PC-3 (cell line): Measurements from ENCODE around the gene DENND1B. TPM values are rescaled to one million over a fixed set of nuclear protein-coding genes. Genes with fewer than 3 reads are reported as not detected.

ENCODE experiments used
- ATAC-seq: fragments of 200-7000 bp; cut with Tn5 transposase; 2 replicates; pipeline ENCODE4 v1.9.1; 2020; ENCODE audit warnings: mild to moderate bottlenecking, moderate library complexity
- BruUV-seq: library from RNA; stranded (reverse); fragments of 400-500 nt; replicated peaks from 2 replicates; lab custom pipeline; 2021; lab: Mats Ljungman, UMichigan
- CTCF ChIA-PET: fragments of 300-600 bp; sonication (Branson Sonifier 250); formaldehyde crosslinking; loops from one replicate; lab custom pipeline; 2022; ENCODE audit warnings: antibody characterized with exemption; lab: Charles Lee
- POLR2A ChIA-PET: fragments of 300-600 bp; sonication (Branson Sonifier 250); formaldehyde crosslinking; loops from one replicate; lab custom pipeline; 2022; ENCODE audit warnings: antibody characterized with exemption; ENCODE audit not compliant: unreplicated experiment; lab: Charles Lee
- DNase-seq: peaks from one replicate; pipeline ENCODE4 v3.0.0-alpha.2; 2015
- H2AFZ ChIP-seq: fragments of 300-600 bp; sonication (generic); 2 replicates; pipeline ENCODE4 v1.6.0; 2016; ENCODE audit warnings: antibody characterized with exemption, low read length
- H3F3A ChIP-seq: fragments of 300-600 bp; sonication (generic); one replicate; pipeline ENCODE4 v1.6.0; 2017; ENCODE audit warnings: antibody characterized with exemption, low read length, control low read depth, mild to moderate bottlenecking; ENCODE audit not compliant: unreplicated experiment
- H3K27ac ChIP-seq: fragments of 300-600 bp; sonication (generic); 2 replicates; pipeline ENCODE4 v1.5.1; 2016; ENCODE audit warnings: mild to moderate bottlenecking, low read length
- H3K27me3 ChIP-seq: fragments of 300-600 bp; sonication (generic); 2 replicates; pipeline ENCODE4 v1.6.1; 2016; ENCODE audit warnings: low read length, mixed read lengths
- H3K36me3 ChIP-seq: fragments of 300-600 bp; sonication (generic); 2 replicates; pipeline ENCODE4 v1.6.1; 2016; ENCODE audit warnings: low read depth, mixed run types, low read length, mixed read lengths
- H3K4me1 ChIP-seq: fragments of 300-600 bp; sonication (generic); 2 replicates; pipeline ENCODE4 v1.5.1; 2016; ENCODE audit warnings: low read length; ENCODE audit not compliant: insufficient read depth
- H3K4me2 ChIP-seq: fragments of 300-600 bp; sonication (generic); 2 replicates; pipeline ENCODE4 v1.6.0; 2016; ENCODE audit warnings: low read length
- H3K4me3 ChIP-seq: fragments of 300-600 bp; sonication (generic); 2 replicates; pipeline ENCODE4 v1.5.1; 2016; ENCODE audit warnings: mild to moderate bottlenecking, low read length, mixed read lengths
- H3K79me2 ChIP-seq: fragments of 300-600 bp; sonication (generic); 2 replicates; pipeline ENCODE4 v1.6.1; 2017; ENCODE audit warnings: low read length, mixed read lengths
- H3K9ac ChIP-seq: fragments of 300-600 bp; sonication (generic); 2 replicates; pipeline ENCODE4 v1.6.0; 2016; ENCODE audit warnings: mild to moderate bottlenecking, low read length
- H3K9me2 ChIP-seq: fragments of 300-600 bp; sonication (generic); replicated peaks from 2 replicates; pipeline ENCODE4 v1.6.1; 2016; ENCODE audit warnings: mixed run types, low read length, mixed read lengths
- H3K9me3 ChIP-seq: fragments of 300-600 bp; sonication (generic); 2 replicates; pipeline ENCODE4 v1.6.1; 2016; ENCODE audit warnings: low read length, mixed read lengths
- H4K20me1 ChIP-seq: fragments of 300-600 bp; sonication (generic); 2 replicates; pipeline ENCODE4 v1.6.1; 2016; ENCODE audit warnings: low read length, mixed read lengths
- EZH2 ChIP-seq: fragments of 300-600 bp; sonication (generic); IDR thresholded peaks from one replicate; pipeline ENCODE4 v1.6.1; 2017; ENCODE audit warnings: antibody characterized with exemption, mild to moderate bottlenecking, low read length; ENCODE audit not compliant: unreplicated experiment
- EZH2phosphoT487 ChIP-seq: fragments of 300-600 bp; sonication (generic); IDR thresholded peaks from 2 replicates; pipeline ENCODE4 v1.6.1; 2018; ENCODE audit warnings: mild to moderate bottlenecking, antibody characterized with exemption, low read length, borderline replicate concordance
- intact Hi-C: fragments of 100-400 bp; cut with micrococcal nuclease; formaldehyde crosslinking; loops from 2 replicates; pipeline ENCODE4 v1.9.0; 2023
- total RNA-seq: library from RNA; depleted of rRNA; stranded (reverse); fragments of >200 nt; gene quantifications from 2 replicates; pipeline ENCODE4 v1.2.3, GENCODE V29; 2014
- TF ChIP-seq, protein P1 (sequence below): fragments of 300-600 bp; sonication (generic); conservative IDR thresholded peaks from 2 replicates; pipeline ENCODE4 v1.5.1; 2017; ENCODE audit warnings: antibody characterized with exemption, low read depth, mild to moderate bottlenecking, low read length

DENND1B gene
- total RNA-seq, 1 experiment from 2014 or later: 7.4 TPM

DNA sequence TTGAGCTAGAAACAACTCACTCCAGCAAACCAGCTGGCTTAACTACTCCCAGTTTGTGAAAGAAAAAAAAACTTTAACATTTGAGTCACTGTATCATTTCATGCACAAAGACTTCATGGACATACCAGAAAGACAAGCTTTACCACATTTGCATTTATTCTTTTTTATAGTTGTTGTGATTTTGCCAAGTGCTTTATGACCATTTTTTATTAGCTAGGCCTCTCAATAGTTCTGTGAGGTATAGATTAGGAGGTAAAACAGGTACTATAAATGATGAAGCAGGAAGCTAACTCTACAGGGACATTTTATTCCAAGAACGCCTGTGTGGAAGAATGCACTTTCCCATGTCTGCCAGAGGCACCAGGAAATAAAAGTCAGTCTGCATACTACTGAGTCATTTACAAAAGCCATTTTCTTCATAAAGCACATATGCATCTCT is 8.2 kb upstream of the DENND1B start:
- H3K79me2 ChIP-seq: no peaks in the 10 kb centered on the region
- CTCF ChIA-PET: interaction anchor here (0.6 kb wide), 1 partner anchor 195 kb away, joined by 3 read pairs; no protein-coding TSS in a partner anchor
- peak overlapping the region; percentile 66 for H3K9ac ChIP-seq
- no peaks in the 10 kb centered on the region for H3K27me3 ChIP-seq
- H4K20me1 ChIP-seq: no peaks in the 10 kb centered on the region
- POLR2A ChIA-PET: interaction anchor here (0.5 to 0.7 kb wide), 2 partner anchors 150 to 889 kb away, joined by 3 read pairs; no protein-coding TSS in a partner anchor
- H2AFZ ChIP-seq: no peak overlapping the region
- TF ChIP-seq, protein P1, sequence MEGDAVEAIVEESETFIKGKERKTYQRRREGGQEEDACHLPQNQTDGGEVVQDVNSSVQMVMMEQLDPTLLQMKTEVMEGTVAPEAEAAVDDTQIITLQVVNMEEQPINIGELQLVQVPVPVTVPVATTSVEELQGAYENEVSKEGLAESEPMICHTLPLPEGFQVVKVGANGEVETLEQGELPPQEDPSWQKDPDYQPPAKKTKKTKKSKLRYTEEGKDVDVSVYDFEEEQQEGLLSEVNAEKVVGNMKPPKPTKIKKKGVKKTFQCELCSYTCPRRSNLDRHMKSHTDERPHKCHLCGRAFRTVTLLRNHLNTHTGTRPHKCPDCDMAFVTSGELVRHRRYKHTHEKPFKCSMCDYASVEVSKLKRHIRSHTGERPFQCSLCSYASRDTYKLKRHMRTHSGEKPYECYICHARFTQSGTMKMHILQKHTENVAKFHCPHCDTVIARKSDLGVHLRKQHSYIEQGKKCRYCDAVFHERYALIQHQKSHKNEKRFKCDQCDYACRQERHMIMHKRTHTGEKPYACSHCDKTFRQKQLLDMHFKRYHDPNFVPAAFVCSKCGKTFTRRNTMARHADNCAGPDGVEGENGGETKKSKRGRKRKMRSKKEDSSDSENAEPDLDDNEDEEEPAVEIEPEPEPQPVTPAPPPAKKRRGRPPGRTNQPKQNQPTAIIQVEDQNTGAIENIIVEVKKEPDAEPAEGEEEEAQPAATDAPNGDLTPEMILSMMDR: no peak
- TF ChIP-seq EZH2: no peak
- no peaks in the 10 kb centered on the region for H3K9me3 ChIP-seq
- ATAC-seq (peak; percentile 89), DNase-seq (peak; percentile 93)
- H3K27ac ChIP-seq: peak overlapping the region; percentile 98
- BruUV-seq: no TSS peak
- peaks cover 53% of the 10 kb centered on the region for H3K4me1 ChIP-seq
- H3F3A ChIP-seq: peaks cover 7% of the 10 kb centered on the region
- H3K4me2 ChIP-seq: peak overlapping the region; percentile 74
- no peak overlapping the region for H3K4me3 ChIP-seq
- no peaks in the 10 kb centered on the region for H3K36me3 ChIP-seq
- intact Hi-C loops: loop anchor here (5.0 kb wide), 1 partner anchor 86 kb away; no protein-coding TSS in a partner anchor
- no peaks in the 10 kb centered on the region for H3K9me2 ChIP-seq

DNA sequence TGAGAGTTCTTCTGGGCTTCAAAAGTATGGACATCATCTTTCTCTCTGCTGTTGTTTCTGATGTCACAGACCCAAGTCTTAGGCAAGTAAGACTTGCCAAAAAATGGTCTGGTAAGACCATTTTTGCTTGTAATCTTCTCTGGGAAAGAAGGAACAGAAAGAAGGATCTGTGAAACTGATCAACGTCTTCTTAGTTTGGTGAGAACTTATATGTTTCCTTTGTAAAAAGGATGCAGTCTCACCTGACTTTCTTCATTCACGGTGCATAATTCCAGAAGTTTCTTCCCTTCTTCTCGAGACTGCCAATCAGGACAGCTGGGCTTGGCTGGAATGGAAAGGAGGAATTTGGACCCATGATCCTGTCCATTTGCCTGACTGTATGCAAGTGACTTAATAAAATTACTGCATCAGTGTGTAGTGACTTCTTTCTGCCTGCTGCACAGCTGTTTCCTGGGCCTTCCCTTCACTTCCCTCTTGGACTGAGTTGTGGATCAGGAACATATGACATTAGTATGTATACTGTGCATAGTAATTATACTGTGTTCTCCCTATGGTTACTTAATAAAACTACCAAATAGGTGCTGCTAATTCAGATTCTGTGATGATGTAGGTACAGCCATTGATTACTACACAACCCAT is 7.6 kb upstream of the DENND1B start:
- Histone ChIP-seq H3K4me2 (peak overlapping the region; percentile 74), H3K9ac (peak overlapping the region; percentile 46), H3K36me3 (no peaks in the 10 kb centered on the region), H3F3A (peaks cover 7% of the 10 kb centered on the region), H4K20me1 (no peaks in the 10 kb centered on the region), H2AFZ (peak overlapping the region; percentile 20; the same call in 1 of the 2 replicates), H3K9me3 (no peaks in the 10 kb centered on the region), H3K79me2 (no peaks in the 10 kb centered on the region), H3K27me3 (no peaks in the 10 kb centered on the region), H3K4me3 (no peak overlapping the region), H3K27ac (peak overlapping the region; percentile 98), H3K4me1 (peaks cover 53% of the 10 kb centered on the region), H3K9me2 (no peaks in the 10 kb centered on the region)
- no peak for TF ChIP-seq EZH2phosphoT487
- TF ChIP-seq, protein P1: no peak
- no peak for TF ChIP-seq EZH2
- intact Hi-C loops: loop anchor here (5.0 kb wide), 1 partner anchor 86 kb away; no protein-coding TSS in a partner anchor
- ATAC-seq (peak; percentile 6), DNase-seq (no peak)
- ChIA-PET POLR2A (interaction anchor here (0.5 kb wide), 1 partner anchor 133 kb away, joined by 21 read pairs; no protein-coding TSS in a partner anchor), CTCF (no interaction called here)
- no TSS peak for BruUV-seq
